ENCODE data around the gene MYF5. TPM values are rescaled to one million over a fixed set of nuclear protein-coding genes. Genes with fewer than 3 reads are reported as not detected.

Gene MYF5
- total and polyA plus RNA-seq, 2 experiments from 2014 or later, result not detected

DNA sequence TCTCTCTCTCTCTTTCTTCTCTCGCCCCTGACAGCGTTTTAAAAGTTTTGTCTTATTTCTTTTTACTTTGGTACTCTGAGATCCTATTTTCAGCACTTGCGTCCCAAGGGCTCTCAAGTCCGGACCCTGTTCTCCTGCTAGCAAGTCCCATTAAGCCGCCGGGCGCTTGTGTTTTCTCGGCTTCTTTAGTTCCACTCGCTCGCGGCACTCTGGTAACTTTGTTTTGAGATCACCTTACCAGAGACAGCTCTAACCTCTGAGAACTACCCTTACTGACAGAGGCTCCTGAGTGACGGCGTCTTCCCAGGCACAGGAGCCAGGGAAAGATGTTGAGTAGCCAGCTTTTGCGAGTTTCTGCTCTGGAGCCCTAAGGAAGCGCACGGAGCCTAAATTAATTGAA, 2.7 kb upstream of the MYF5 start:
- peak overlapping the region; percentile 74 for H3K4me2 ChIP-seq
- H3K9me2 ChIP-seq (replicated peaks; ENCODE audit: insufficient read depth), result no peaks in the 10 kb centered on the region
- no peaks in the 10 kb centered on the region for H3K79me2 ChIP-seq
- no peaks in the 10 kb centered on the region for H4K20me1 ChIP-seq (ENCODE audit: insufficient read depth, poor library complexity, severe bottlenecking)
- H3K4me3 ChIP-seq, result peak overlapping the region; percentile 21
- TF ChIP-seq EZH2phosphoT487 (IDR thresholded peaks at IDR 0.05; ENCODE audit: low read depth, severe bottlenecking, unreplicated experiment) (no peak), EZH2 (IDR thresholded peaks at IDR 0.05; ENCODE audit: borderline replicate concordance) (no peak)
- TF ChIP-seq, protein P1, sequence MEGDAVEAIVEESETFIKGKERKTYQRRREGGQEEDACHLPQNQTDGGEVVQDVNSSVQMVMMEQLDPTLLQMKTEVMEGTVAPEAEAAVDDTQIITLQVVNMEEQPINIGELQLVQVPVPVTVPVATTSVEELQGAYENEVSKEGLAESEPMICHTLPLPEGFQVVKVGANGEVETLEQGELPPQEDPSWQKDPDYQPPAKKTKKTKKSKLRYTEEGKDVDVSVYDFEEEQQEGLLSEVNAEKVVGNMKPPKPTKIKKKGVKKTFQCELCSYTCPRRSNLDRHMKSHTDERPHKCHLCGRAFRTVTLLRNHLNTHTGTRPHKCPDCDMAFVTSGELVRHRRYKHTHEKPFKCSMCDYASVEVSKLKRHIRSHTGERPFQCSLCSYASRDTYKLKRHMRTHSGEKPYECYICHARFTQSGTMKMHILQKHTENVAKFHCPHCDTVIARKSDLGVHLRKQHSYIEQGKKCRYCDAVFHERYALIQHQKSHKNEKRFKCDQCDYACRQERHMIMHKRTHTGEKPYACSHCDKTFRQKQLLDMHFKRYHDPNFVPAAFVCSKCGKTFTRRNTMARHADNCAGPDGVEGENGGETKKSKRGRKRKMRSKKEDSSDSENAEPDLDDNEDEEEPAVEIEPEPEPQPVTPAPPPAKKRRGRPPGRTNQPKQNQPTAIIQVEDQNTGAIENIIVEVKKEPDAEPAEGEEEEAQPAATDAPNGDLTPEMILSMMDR (IDR thresholded peaks at IDR 0.05; ENCODE audit: poor library complexity), result no peak
- peak overlapping the region; percentile 64 for H2AFZ ChIP-seq
- H3K9me3 ChIP-seq (ENCODE audit: low read depth), result no peaks in the 10 kb centered on the region
- H3K27me3 ChIP-seq, result peaks cover 60% of the 10 kb centered on the region
- no peaks in the 10 kb centered on the region for H3K4me1 ChIP-seq (ENCODE audit: insufficient read depth)
- DNase-seq (ENCODE audit: low spot score), result peak; percentile 26
- WGBS (ENCODE audit: low lambda C conversion rate, missing lambda C conversion rate), result 7% methylated on average over 16 of the region's 16 CpGs
- H3K36me3 ChIP-seq (replicated peaks; ENCODE audit: insufficient read depth, low read depth), result no peaks in the 10 kb centered on the region
- no peak overlapping the region for H3K27ac ChIP-seq

DNA sequence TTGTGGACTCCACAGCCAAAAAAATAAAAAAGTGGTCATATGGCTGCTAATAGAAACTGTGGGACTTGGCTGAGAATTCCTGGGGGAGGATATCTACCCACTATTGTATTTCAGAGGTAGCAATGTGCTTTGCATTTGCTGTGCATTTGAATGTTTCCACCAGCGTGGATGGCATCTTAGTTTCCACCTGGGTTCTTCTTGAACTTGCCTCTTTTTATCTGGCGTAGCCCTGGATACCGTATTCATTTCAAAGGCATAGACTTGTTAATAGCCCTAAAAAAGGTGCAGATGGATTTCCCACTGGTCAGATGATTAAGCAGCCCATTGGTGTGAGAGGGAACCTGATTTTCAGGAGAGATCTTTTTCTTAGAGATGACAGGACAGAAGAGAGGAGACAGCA, 1.9 kb upstream of the MYF5 start:
- no peak overlapping the region for H2AFZ ChIP-seq
- no peak for DNase-seq (ENCODE audit: low spot score)
- peaks cover 52% of the 10 kb centered on the region for H3K27me3 ChIP-seq
- peak overlapping the region; percentile 74 for H3K4me2 ChIP-seq
- 75% methylated on average over 3 of the region's 3 CpGs for WGBS (ENCODE audit: low lambda C conversion rate, missing lambda C conversion rate)
- no peaks in the 10 kb centered on the region for H3K9me2 ChIP-seq (replicated peaks; ENCODE audit: insufficient read depth)
- no peaks in the 10 kb centered on the region for H3K79me2 ChIP-seq
- no peaks in the 10 kb centered on the region for H3K36me3 ChIP-seq (replicated peaks; ENCODE audit: insufficient read depth, low read depth)
- no peaks in the 10 kb centered on the region for H3K4me1 ChIP-seq (ENCODE audit: insufficient read depth)
- no peaks in the 10 kb centered on the region for H4K20me1 ChIP-seq (ENCODE audit: insufficient read depth, poor library complexity, severe bottlenecking)
- no peaks in the 10 kb centered on the region for H3K9me3 ChIP-seq (ENCODE audit: low read depth)
- H3K27ac ChIP-seq, result no peak overlapping the region
- no peak overlapping the region for H3K4me3 ChIP-seq
- TF ChIP-seq EZH2phosphoT487 (IDR thresholded peaks at IDR 0.05; ENCODE audit: low read depth, severe bottlenecking, unreplicated experiment) (no peak), EZH2 (IDR thresholded peaks at IDR 0.05; ENCODE audit: borderline replicate concordance) (no peak)
- TF ChIP-seq, protein P1 (IDR thresholded peaks at IDR 0.05; ENCODE audit: poor library complexity), result no peak

DNA sequence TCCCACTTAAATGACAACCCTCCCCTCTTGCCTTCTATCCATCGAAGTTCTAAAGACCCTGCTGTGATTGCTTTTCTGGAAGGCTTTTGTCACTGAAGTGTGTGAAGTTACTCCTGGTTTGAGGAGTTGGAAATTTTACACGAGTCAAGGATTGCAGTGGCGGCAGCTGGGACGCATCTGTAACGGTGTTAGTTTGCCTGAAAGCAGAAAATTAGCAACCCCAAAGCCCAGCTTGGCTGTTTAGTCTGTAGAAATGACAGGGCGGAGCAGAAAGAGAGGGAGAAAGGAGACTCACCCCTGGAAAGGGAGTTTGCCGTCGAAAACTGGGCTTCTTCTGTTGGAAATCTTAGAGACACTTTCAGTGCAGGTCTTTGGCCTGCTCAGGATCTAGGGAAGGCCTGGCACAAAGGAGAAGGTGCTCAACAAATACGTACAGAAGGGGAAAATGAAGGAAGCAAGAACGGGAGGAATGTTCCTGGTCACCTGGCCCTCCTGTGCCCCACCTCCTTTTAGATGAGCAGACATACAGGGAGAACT, 931 bp upstream of the MYF5 start:
- Histone ChIP-seq H3K4me2 (no peak overlapping the region), H2AFZ (no peak overlapping the region), H3K79me2 (no peaks in the 10 kb centered on the region), H3K9me2 (replicated peaks; ENCODE audit: insufficient read depth) (no peaks in the 10 kb centered on the region), H3K27ac (no peak overlapping the region), H3K4me1 (ENCODE audit: insufficient read depth) (no peaks in the 10 kb centered on the region), H4K20me1 (ENCODE audit: insufficient read depth, poor library complexity, severe bottlenecking) (no peaks in the 10 kb centered on the region), H3K36me3 (replicated peaks; ENCODE audit: insufficient read depth, low read depth) (no peaks in the 10 kb centered on the region), H3K27me3 (peaks cover 43% of the 10 kb centered on the region), H3K9me3 (ENCODE audit: low read depth) (no peaks in the 10 kb centered on the region), H3K4me3 (no peak overlapping the region)
- TF ChIP-seq, protein P1 (IDR thresholded peaks at IDR 0.05; ENCODE audit: poor library complexity), result no peak
- no peak for TF ChIP-seq EZH2phosphoT487 (IDR thresholded peaks at IDR 0.05; ENCODE audit: low read depth, severe bottlenecking, unreplicated experiment)
- TF ChIP-seq EZH2 (IDR thresholded peaks at IDR 0.05; ENCODE audit: borderline replicate concordance), result no peak
- no peak for DNase-seq (ENCODE audit: low spot score)
- WGBS (ENCODE audit: low lambda C conversion rate, missing lambda C conversion rate), result 60% methylated on average over 10 of the region's 10 CpGs
